ENCODE measurements around the gene GALP.
"Not testable (repeated sequence)": the region's sequence is repeated elsewhere in the genome, so short reads cannot be mapped to it uniquely, and the experiment has no call there.

Gene GALP

DNA sequence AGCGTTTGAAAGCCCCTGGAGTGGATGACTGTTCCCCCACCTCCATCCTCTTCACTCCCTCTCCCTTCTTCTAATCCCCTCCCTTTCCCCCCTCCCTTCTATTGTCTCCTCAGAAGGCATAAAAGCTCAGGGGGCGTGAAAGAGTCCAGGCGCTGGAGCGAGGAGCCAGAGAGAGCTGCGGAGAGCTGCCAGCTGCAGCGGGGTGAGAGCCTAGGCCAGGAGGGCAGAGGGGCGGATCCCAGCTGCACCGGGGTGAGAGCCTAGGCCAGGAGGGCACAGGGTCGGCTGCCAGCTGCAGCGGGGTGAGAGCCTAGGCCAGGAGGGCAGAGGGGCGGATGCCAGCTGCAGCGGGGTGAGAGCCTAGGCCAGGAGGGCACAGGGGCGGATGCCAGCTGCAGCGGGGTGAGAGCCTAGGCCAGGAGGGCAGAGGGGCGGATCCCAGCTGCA is at the start of gene GALP:
GALP (plus strand) TSS at position 148 of the 447 bp plus-strand sequence. CDS start 1,101 bp downstream, outside the sequence.
- peaks cover 14% of the 10 kb centered on the region; the same call in 1 of the 2 replicates for H3K27me3 ChIP-seq (ENCODE audit: control insufficient read depth, insufficient read depth, low read length)
- H3K4me3 ChIP-seq (ENCODE audit: low read depth, low read length); H3K9ac ChIP-seq (ENCODE audit: low read length); H3K36me3 ChIP-seq (ENCODE audit: control insufficient read depth, insufficient read depth, low read length); H3K9me3 ChIP-seq (ENCODE audit: control insufficient read depth, insufficient read depth, low read depth, low read length); H3K27ac ChIP-seq (ENCODE audit: low read depth, low read length); H3K4me1 ChIP-seq (ENCODE audit: control insufficient read depth, insufficient read depth, low read length): not testable (repeated sequence)

DNA sequence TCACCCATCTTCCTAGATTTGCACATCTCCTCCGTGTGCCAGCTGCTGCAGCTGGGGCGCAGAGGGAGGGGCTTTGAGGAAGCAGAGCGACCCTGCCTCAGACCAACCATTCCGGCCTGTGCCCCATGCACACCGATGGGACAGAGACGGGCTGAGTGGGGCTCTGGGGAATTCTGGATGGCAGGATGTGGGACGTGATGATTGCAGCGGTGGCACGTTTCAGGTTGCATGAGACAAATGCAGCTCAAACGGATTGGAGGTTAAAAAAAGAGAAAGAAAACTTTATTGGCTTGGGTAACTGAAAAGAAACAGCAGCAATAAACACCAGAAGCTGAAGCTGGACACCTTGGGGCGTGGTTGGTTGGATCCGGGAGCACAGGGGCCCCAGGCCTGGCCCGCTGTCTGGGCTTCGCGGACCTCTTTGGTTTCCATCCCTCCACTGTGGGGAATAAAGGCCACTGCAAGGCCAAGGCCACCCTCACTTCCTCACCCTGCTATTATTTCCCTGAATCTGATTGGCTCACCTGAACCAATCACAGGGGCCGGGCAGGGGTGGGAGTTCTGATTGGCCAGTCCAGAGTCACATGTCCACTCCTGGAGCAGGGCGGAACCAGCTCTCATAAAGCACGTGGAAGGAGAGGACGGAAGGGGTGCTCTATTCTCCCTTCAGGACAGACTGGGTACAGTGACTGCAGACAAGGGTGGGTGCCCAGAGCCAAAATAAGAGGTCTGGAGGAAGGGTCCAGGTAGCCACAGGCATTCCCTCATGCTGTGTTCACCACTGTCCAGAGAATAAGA is 48.6 kb upstream of the GALP start:
- Histone ChIP-seq H3K4me1 (ENCODE audit: control insufficient read depth, insufficient read depth, low read length) (0 out of 2 replicates have a peak, but pooled peaks cover 4% of the 10 kb centered on the region), H3K27ac (ENCODE audit: low read depth, low read length) (no peak overlapping the region), H3K9ac (ENCODE audit: low read length) (no peak overlapping the region), H3K9me3 (ENCODE audit: control insufficient read depth, insufficient read depth, low read depth, low read length) (no peaks in the 10 kb centered on the region), H3K4me3 (ENCODE audit: low read depth, low read length) (no peak overlapping the region), H3K36me3 (ENCODE audit: control insufficient read depth, insufficient read depth, low read length) (no peaks in the 10 kb centered on the region), H3K27me3 (ENCODE audit: control insufficient read depth, insufficient read depth, low read length) (no peaks in the 10 kb centered on the region)

DNA sequence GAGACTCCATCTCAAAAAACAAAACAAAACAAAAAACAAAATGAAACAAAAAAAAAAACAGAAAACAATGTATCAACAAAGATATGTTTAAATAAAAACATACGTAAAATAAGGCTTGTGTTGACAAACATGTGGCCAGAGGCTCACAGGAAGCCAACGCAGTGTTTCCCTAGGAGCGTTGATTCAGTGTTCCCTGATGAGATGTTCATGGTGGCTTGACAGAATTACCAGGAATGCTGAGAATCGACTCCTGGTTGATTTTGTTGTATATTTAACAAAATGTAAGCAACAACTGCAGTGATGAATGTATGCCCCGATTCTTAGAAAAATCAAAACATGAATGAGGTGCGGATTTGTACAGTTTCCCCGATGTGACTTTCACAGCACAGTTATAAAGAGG is 45.8 kb upstream of the GALP start:
- H3K9ac ChIP-seq (ENCODE audit: low read length) = no peak overlapping the region
- no peaks in the 10 kb centered on the region for H3K27me3 ChIP-seq (ENCODE audit: control insufficient read depth, insufficient read depth, low read length)
- H3K4me3 ChIP-seq (ENCODE audit: low read depth, low read length) = no peak overlapping the region
- no peaks in the 10 kb centered on the region for H3K36me3 ChIP-seq (ENCODE audit: control insufficient read depth, insufficient read depth, low read length)
- no peaks in the 10 kb centered on the region for H3K9me3 ChIP-seq (ENCODE audit: control insufficient read depth, insufficient read depth, low read depth, low read length)
- H3K4me1 ChIP-seq (ENCODE audit: control insufficient read depth, insufficient read depth, low read length) = peaks cover 13% of the 10 kb centered on the region
- H3K27ac ChIP-seq (ENCODE audit: low read depth, low read length) = no peak overlapping the region

DNA sequence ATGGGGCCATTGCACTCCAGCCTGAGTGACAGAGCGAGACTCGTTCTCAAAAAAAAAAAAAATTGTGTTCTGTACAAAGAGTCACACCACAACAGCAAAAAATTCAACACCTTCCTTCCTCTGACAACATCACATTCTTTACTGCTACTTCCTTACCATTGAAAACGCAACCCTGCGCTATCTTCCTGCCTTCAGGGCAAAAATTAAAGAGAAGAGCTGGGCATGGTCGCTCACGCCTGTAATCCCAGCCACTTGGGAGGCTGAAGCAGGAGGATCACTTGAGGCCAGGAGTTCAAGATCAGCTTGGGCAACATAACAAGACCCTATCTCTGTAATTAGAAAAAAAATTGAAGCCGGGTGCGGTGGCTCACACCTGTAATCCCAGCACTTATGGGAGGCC is 44.2 kb upstream of the GALP start:
- Histone ChIP-seq H3K4me1 (ENCODE audit: control insufficient read depth, insufficient read depth, low read length) (peaks cover 22% of the 10 kb centered on the region), H3K9ac (ENCODE audit: low read length) (no peak overlapping the region), H3K27ac (ENCODE audit: low read depth, low read length) (no peak overlapping the region), H3K9me3 (ENCODE audit: control insufficient read depth, insufficient read depth, low read depth, low read length) (no peaks in the 10 kb centered on the region), H3K4me3 (ENCODE audit: low read depth, low read length) (no peak overlapping the region), H3K27me3 (ENCODE audit: control insufficient read depth, insufficient read depth, low read length) (no peaks in the 10 kb centered on the region), H3K36me3 (ENCODE audit: control insufficient read depth, insufficient read depth, low read length) (no peaks in the 10 kb centered on the region)

DNA sequence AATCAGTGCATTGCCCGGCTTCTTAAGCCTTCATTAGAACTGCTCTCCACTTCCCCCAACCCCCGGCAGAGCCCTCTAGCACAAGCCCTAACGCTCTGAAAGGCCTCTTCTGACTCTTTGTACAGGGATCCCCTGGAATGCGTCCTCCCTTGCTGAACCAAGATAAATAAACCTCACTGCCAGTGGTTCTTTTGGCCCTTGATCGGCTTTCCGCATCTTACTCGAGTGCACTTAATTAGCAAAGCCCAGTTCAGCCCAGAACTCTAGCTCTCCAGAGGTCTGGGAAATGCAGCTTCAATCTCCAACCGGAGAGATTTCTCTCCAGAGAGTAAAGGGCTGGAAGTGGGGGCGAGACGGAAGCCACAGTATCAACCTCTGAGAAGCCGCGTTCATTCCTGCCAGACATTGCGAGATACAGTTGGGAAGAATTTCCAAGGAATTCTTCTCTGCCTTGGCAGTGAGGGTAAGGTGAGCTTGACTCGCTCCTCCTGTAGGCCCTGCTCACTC is 43.4 kb upstream of the GALP start:
- Histone ChIP-seq H3K9ac (ENCODE audit: low read length) (peak overlapping the region; percentile 17), H3K9me3 (ENCODE audit: control insufficient read depth, insufficient read depth, low read depth, low read length) (no peaks in the 10 kb centered on the region), H3K36me3 (ENCODE audit: control insufficient read depth, insufficient read depth, low read length) (no peaks in the 10 kb centered on the region), H3K4me3 (ENCODE audit: low read depth, low read length) (no peak overlapping the region), H3K27me3 (ENCODE audit: control insufficient read depth, insufficient read depth, low read length) (no peaks in the 10 kb centered on the region), H3K27ac (ENCODE audit: low read depth, low read length) (no peak overlapping the region), H3K4me1 (ENCODE audit: control insufficient read depth, insufficient read depth, low read length) (peaks cover 25% of the 10 kb centered on the region)

DNA sequence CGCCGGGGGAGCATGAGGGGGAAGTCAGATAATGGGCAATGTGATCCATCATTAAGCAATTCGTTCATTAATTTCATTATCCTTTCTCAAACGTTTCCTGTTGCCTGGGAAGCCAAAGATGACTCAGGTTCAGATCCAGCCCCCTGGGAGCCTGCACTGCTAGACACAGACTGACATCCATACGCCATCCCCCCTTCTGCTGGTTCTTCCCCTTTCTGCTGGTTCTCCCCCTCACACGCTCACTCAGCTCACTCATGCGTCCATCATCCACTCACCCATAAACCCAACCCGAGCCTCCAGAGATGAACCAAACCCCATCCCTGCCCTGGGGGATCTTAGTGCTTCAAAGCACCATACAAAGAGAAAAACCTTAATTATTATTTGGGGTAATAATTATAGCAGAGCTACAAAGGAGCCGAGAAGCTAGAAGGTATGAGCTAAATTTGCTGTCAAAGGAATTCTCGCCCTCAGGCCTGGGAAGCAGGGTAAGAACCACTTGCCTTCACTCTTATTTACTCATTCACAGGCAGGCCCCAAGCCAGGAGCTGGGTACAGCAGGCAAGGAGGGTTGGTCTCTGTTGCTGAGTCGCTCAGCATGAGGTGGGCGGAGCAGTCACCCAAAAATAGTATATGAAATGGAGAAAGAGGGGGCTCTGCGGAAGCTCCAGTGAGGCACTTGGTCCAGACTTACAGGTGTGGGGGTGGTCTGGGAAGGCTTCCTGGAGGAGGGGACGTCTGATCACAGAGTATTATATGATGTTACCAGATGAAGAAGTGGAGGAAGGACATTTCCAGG is 41.8 kb upstream of the GALP start:
- Histone ChIP-seq H3K27ac (ENCODE audit: low read depth, low read length) (no peak overlapping the region), H3K4me3 (ENCODE audit: low read depth, low read length) (no peak overlapping the region), H3K27me3 (ENCODE audit: control insufficient read depth, insufficient read depth, low read length) (no peaks in the 10 kb centered on the region), H3K9ac (ENCODE audit: low read length) (no peak overlapping the region), H3K36me3 (ENCODE audit: control insufficient read depth, insufficient read depth, low read length) (no peaks in the 10 kb centered on the region), H3K9me3 (ENCODE audit: control insufficient read depth, insufficient read depth, low read depth, low read length) (no peaks in the 10 kb centered on the region), H3K4me1 (ENCODE audit: control insufficient read depth, insufficient read depth, low read length) (peaks cover 28% of the 10 kb centered on the region)

DNA sequence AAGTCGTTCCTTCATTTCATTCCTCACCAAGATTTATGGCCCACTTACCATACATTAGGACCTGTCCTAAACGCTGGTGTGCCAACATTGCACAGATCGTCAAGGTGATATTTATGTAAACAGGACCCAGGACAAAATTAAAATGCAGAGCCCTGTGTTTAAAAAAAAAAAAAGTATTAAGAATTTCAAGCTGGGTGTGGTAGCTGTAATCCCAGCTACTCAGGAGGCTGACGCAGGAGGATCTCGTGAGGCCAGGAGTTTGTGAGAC is 41.2 kb upstream of the GALP start:
- Histone ChIP-seq H3K36me3 (ENCODE audit: control insufficient read depth, insufficient read depth, low read length) (no peaks in the 10 kb centered on the region), H3K27me3 (ENCODE audit: control insufficient read depth, insufficient read depth, low read length) (no peaks in the 10 kb centered on the region), H3K9me3 (ENCODE audit: control insufficient read depth, insufficient read depth, low read depth, low read length) (no peaks in the 10 kb centered on the region), H3K4me1 (ENCODE audit: control insufficient read depth, insufficient read depth, low read length) (peaks cover 28% of the 10 kb centered on the region), H3K9ac (ENCODE audit: low read length) (no peak overlapping the region), H3K4me3 (ENCODE audit: low read depth, low read length) (no peak overlapping the region), H3K27ac (ENCODE audit: low read depth, low read length) (no peak overlapping the region)

DNA sequence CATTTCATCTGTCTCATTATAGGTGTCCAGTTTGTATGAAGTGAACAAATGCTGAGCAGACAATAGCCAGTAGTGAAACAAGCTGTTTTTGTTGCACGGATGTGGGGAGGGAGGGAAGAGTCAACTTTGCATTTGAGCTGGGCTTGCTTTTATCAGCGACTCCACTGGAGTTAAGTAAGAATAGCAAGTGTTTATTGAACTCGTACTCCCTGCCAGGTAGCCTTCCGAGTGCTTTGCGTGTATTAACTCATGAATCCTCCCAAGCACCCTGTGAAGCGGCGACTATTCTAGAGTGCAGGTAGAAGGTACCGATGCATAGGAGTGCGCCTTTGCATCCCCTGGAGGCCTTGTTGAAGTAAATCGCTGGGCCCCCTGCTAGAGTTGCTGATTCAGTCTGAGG is 39.4 kb upstream of the GALP start:
- Histone ChIP-seq H3K36me3 (ENCODE audit: control insufficient read depth, insufficient read depth, low read length) (no peaks in the 10 kb centered on the region), H3K27me3 (ENCODE audit: control insufficient read depth, insufficient read depth, low read length) (no peaks in the 10 kb centered on the region), H3K4me1 (ENCODE audit: control insufficient read depth, insufficient read depth, low read length) (peaks cover 33% of the 10 kb centered on the region), H3K4me3 (ENCODE audit: low read depth, low read length) (peak overlapping the region; percentile 24), H3K27ac (ENCODE audit: low read depth, low read length) (peak overlapping the region; percentile 24; the same call in 1 of the 2 replicates), H3K9me3 (ENCODE audit: control insufficient read depth, insufficient read depth, low read depth, low read length) (no peaks in the 10 kb centered on the region), H3K9ac (ENCODE audit: low read length) (peak overlapping the region; percentile 2)

DNA sequence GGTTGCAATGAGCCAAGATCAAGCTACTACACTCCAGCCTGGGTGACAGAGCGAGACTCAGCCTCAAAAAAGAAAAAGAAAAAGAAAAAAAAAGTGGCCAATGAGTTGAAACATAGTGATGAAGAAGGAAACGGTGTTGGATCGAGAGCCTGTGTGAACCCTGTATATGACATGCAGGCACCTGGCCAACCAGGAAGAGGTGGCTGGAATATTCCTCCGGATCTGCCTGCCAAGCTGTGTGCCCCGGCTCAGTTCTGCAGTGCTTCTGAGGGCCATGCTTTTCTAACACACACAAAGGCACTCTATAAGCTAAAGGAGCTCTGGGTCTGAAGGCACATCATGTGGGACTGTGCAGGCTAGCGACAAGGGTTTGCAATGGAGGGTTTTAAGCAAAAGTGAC is 38.4 kb upstream of the GALP start:
- no peak overlapping the region for H3K9ac ChIP-seq (ENCODE audit: low read length)

DNA sequence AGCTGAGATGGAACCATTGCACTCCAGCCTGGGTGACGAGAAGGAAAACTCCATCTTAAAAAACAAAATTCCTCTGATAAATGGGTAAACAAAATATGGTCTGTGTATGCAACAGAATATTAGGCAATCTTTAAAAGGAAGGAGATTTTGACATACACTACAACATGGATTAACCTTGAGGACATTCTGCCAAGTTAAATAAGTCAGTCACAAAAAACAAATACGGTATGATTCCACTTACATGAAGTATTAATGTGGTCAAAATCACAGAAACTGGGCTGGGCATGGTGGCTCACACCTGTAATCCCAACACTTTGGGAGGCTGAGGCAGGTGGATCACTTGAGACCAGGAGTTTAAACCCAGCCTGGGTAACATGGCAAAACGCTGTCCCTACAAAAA is 37.7 kb upstream of the GALP start:
- Histone ChIP-seq H3K9me3 (ENCODE audit: control insufficient read depth, insufficient read depth, low read depth, low read length) (no peaks in the 10 kb centered on the region), H3K36me3 (ENCODE audit: control insufficient read depth, insufficient read depth, low read length) (peaks cover 4% of the 10 kb centered on the region; the same call in 1 of the 2 replicates), H3K4me3 (ENCODE audit: low read depth, low read length) (no peak overlapping the region), H3K4me1 (ENCODE audit: control insufficient read depth, insufficient read depth, low read length) (peaks cover 46% of the 10 kb centered on the region), H3K9ac (ENCODE audit: low read length) (no peak overlapping the region), H3K27ac (ENCODE audit: low read depth, low read length) (no peak overlapping the region), H3K27me3 (ENCODE audit: control insufficient read depth, insufficient read depth, low read length) (no peaks in the 10 kb centered on the region)

More for the DNA sequence above, 38.4 kb upstream of the GALP start:
- H3K9me3 ChIP-seq (ENCODE audit: control insufficient read depth, insufficient read depth, low read depth, low read length) = no peaks in the 10 kb centered on the region
- H3K27me3 ChIP-seq (ENCODE audit: control insufficient read depth, insufficient read depth, low read length) = no peaks in the 10 kb centered on the region
- no peak overlapping the region for H3K27ac ChIP-seq (ENCODE audit: low read depth, low read length)
- peaks cover 41% of the 10 kb centered on the region for H3K4me1 ChIP-seq (ENCODE audit: control insufficient read depth, insufficient read depth, low read length)
- H3K4me3 ChIP-seq (ENCODE audit: low read depth, low read length) = no peak overlapping the region
- no peaks in the 10 kb centered on the region for H3K36me3 ChIP-seq (ENCODE audit: control insufficient read depth, insufficient read depth, low read length)

All from HUES6 (cell line).